HG02642 (cell line): Measurements from ENCODE around the gene PBX3.
A peak's percentile ranks its signal among the peaks of the same experiment; 100 is the strongest.

Experiments used
- ATAC-seq: cut with Tn5 transposase; IDR thresholded peaks from one replicate; pipeline ENCODE4 v1.9.1; 2021; ENCODE audit warnings: mild to moderate bottlenecking; ENCODE audit not compliant: unreplicated experiment, poor library complexity

PBX3 gene

DNA sequence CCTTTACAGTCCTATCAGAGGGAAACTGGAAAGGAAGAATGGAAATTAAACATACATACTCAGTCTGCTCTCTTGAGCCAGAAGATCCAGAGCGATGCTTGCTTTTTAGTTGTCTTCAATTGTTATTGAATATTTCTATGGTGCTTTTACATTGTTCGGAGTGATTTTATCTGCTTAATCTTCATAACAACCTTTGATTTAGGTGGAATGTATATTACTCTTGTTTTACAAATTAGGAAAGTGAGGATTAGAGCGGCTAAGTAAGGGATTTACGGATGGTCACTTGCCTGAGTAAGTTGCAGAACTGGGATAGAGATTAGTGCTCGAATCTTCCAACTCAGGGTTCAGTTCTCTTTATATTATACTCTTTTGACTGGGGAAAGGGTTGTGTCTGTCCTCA is 69.1 kb downstream of the PBX3 start:
- ATAC-seq: no peak

DNA sequence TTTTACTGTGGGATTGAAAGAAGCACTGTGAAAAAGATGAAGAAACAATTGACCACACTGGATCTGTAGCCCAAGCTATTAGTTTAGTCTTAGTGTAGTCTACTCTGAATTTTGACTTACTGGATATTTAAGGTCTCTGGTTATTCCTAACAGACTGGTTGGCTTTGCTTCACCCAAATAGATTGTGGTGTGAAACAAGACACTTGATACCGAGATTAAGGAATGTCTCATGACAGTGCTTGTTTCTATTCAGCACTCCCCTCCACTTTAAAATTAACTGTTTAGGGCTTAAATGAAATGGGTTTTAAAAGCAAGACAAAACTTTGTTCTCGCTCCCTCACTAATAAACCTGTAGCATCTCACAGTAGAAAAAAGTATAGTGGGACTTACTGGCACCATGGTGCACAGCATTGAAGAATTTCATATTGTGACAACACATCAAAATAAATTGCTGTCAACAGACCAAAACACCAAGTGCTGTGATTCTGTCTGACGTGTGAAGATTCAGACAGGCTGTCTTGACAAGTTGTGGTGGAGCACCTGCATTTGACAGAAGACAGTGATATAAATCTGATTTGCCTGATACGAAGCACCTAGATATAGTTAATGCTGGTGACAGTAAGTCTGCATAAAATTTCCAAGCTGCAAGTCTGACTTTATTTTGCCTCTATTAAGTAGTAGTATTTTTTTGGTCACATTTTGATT is 73.1 kb downstream of the PBX3 start:
- no peak for ATAC-seq

GRCh38 chr9:125821078-125821477 is 73.9 kb downstream of the PBX3 start:
- ATAC-seq: no peak

GRCh38 chr9:125822160-125822559 is 75.0 kb downstream of the PBX3 start:
- no peak for ATAC-seq

- ATAC-seq: no peak
Observed at GRCh38 chr9:125822902-125823301, 75.7 kb downstream of the PBX3 start.

- peak; percentile 64 for ATAC-seq
Observed at GRCh38 chr9:125823874-125824406, 76.8 kb downstream of the PBX3 start.

DNA sequence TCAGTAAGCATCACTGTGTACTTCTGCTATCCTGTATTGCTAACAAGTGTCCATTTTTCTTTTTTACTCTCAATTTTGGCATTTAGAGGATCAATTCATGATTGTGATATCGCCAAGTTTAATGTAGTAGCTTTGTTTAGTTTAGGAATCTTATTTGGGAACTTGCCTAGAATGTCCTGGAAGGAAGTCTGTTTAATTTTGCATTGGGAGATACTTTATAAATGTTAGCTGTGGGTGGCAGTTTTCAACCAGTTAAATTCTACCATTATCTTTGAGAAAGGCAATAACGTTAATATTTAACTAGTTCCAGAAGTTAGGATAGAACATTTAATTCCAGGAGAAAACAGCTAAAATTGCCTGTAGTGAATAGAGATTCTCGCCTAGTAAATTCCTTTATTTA is 78.6 kb downstream of the PBX3 start:
- no peak for ATAC-seq

- no peak for ATAC-seq
Observed at GRCh38 chr9:125826850-125827249, 79.7 kb downstream of the PBX3 start.

DNA sequence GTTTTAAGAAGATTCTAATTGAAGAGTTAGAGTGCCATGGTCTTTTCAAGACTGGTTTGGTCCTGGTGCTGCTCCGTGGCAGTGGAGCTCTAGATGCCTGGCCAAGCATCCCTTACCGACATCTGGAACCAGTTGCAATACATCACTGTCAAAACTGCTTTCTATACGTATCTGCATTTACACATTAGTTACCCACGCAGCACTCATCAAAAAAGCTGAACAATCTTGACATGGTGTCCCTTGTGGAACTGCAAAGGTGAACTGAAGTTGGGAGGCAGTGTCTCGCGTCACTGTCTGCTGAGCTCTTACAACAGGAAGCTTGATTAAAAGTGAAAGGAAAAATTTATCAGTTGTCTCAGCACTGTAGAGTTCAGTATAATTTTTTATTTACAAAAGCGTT is 82.6 kb downstream of the PBX3 start:
- ATAC-seq: peak; percentile 56

DNA sequence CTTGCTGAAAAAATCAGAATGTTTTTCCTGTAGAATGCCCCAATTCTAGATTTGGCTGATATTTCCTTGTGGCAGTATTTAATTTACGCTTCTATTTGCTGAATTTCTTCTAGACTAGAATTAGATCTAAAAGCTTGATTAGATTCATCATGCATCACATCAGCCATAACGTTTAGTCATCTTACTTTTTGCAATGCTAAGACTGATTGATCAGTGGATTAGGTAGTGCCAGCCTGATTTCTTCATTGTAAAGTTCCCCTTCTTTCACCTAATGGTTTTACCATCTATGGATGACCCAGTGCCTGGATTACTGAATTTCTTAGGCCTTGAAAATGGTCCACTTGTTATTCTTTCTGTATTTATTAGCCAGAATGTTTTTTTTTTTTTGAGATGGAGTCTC is 83.9 kb downstream of the PBX3 start:
- ATAC-seq: no peak

DNA sequence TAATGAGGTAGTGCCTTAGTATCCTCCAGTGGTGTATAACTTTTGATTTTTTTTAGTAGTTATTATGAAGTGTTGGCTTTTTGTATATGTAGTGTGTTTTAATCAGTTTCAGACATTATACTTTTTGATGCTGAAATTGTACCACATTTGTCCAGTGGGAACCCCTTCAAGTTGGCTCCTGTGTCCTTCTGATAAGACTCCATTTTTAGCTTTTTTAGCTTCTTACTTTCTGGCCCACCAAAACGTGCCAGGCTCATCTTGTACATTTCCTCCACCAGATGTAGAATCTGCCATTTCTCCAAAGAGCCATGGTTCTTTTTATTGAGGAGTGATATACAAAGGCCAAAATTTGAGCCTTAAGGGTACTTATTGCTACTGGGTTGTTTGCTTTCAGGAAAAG is 84.4 kb downstream of the PBX3 start:
- no peak for ATAC-seq

DNA sequence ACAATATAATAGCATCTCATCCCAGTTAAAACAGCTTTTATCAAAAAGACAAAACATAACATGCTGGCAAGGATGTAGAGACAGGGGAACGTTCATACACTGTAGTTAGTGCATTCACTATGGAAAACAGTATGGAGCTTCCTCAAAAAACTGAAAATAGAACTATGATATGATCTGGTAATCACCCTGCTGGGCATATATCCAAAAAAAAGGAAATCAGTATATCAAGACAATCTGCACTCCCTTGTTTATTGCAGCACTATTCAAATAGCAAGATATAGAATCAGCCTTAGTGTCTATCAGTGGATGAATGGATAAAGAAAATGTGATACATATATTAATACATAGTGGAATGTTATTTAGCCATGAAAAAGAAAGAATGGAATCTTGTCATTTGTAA is 88.5 kb downstream of the PBX3 start:
- ATAC-seq: no peak

- ATAC-seq: no peak
Observed at GRCh38 chr9:125839317-125839716, 92.1 kb downstream of the PBX3 start.

DNA sequence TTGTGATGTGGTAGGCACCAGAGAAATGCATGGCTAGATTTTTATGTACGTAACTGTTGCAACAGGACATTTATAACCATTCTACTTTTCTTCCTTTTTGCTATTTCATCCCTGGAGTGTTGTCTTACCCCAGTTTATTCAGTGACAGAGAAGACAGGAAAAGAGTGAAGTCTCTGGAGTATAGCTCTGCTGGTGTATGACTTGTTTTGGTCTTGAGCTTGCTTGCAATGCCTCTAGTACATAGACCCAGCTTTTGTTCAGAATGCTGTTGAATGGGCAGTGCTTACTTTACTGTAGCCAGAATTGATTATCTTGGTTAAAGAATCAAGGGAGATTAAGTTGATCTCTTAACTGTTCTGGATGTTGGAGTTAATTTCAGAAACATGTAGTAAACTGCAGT is 94.3 kb downstream of the PBX3 start:
- ATAC-seq: no peak

GRCh38 chr9:125842242-125842641 is 95.1 kb downstream of the PBX3 start:
- no peak for ATAC-seq

- no peak for ATAC-seq
Observed at GRCh38 chr9:125843646-125844045, 96.5 kb downstream of the PBX3 start.

- ATAC-seq: no peak
Observed at GRCh38 chr9:125844611-125845010, 97.4 kb downstream of the PBX3 start.

GRCh38 chr9:125845271-125845808 is 98.2 kb downstream of the PBX3 start:
- no peak for ATAC-seq

- ATAC-seq: no peak
Observed at GRCh38 chr9:125847735-125848134, 100.6 kb downstream of the PBX3 start.

GRCh38 chr9:125850106-125850632 is 103.0 kb downstream of the PBX3 start:
- no peak for ATAC-seq

DNA sequence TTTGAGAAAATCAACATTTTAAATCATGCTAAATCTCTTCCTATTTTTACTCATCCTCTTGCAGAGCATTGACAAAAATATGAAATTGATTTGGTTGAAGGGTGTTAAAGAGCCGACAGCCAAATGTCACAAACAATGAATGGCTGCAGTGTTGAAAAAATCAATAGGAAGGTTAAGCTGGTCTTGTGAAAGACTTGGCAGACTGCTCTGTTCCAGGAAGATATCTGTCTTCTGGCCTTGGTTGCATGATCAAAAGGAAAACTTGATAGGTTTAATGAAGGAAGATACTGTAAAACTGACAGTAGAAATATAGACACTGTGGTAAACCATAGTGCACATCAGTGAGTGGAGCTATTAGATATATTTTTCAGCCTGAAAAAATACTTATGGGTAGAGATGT is 103.6 kb downstream of the PBX3 start:
- no peak for ATAC-seq

- ATAC-seq: no peak
Observed at GRCh38 chr9:125851979-125852378, 104.8 kb downstream of the PBX3 start.
